Superior temporal gyrus (tissue), 1 donor: ENCODE measurements around the gene CXorf38.
A peak's percentile ranks its signal among the peaks of the same experiment; 100 is the strongest.
"Not testable (repeated sequence)": the region's sequence is repeated elsewhere in the genome, so short reads cannot be mapped to it uniquely, and the experiment has no call there.

Experiments used
- DNase-seq: peaks from one replicate; pipeline ENCODE4 v3.0.0-alpha.2; 2016; ENCODE audit errors: extremely low spot score

CXorf38 gene

GRCh38 chrX:40628506-40628905 is 18.9 kb downstream of the CXorf38 start:
- no peak for DNase-seq

- no peak for DNase-seq
Measured at GRCh38 chrX:40625294-40625693, 22.1 kb downstream of the CXorf38 start.

- DNase-seq, result no peak
Measured at GRCh38 chrX:40623665-40624064, 23.7 kb downstream of the CXorf38 start.

GRCh38 chrX:40623139-40623536 is 24.2 kb downstream of the CXorf38 start, which contains the start of gene MPC1L:
Gene MPC1L (plus strand): TSS chrX:40623428. CDS start chrX:40623566, 138 bp downstream.
- no peak for DNase-seq

GRCh38 chrX:40622479-40623138 is 24.8 kb downstream of the CXorf38 start:
- no peak for DNase-seq

- no peak for DNase-seq
Measured at GRCh38 chrX:40617566-40617965, 29.8 kb downstream of the CXorf38 start.

- no peak for DNase-seq
Measured at GRCh38 chrX:40615976-40616375, 31.4 kb downstream of the CXorf38 start.

GRCh38 chrX:40612511-40612910 is 34.9 kb downstream of the CXorf38 start:
- DNase-seq, result no peak

- no peak for DNase-seq
Measured at GRCh38 chrX:40607381-40607780, 40.0 kb downstream of the CXorf38 start.

GRCh38 chrX:40603446-40603845 is 43.9 kb downstream of the CXorf38 start:
- DNase-seq, result no peak

- DNase-seq, result not testable (repeated sequence)
Measured at GRCh38 chrX:40589616-40590321, 57.6 kb downstream of the CXorf38 start.

GRCh38 chrX:40587623-40588022 is 59.7 kb downstream of the CXorf38 start:
- DNase-seq, result not testable (repeated sequence)

- DNase-seq, result no peak
Measured at GRCh38 chrX:40582811-40583210, 64.5 kb downstream of the CXorf38 start.

GRCh38 chrX:40582178-40582577 is 65.2 kb downstream of the CXorf38 start:
- DNase-seq, result not testable (repeated sequence)

- DNase-seq, result no peak
Measured at GRCh38 chrX:40581336-40581920, 65.9 kb downstream of the CXorf38 start.

- DNase-seq, result peak; percentile 96
Measured at GRCh38 chrX:40580537-40581335, 66.6 kb downstream of the CXorf38 start, which contains the start of gene ATP6AP2. Gene ATP6AP2 (plus strand): TSS chrX:40580970. CDS start chrX:40581066, 96 bp downstream.

- DNase-seq, result peak; percentile 8
Measured at GRCh38 chrX:40579900-40580536, 67.3 kb downstream of the CXorf38 start.

GRCh38 chrX:40579141-40579540 is 68.2 kb downstream of the CXorf38 start:
- DNase-seq, result no peak

- DNase-seq, result no peak
Measured at GRCh38 chrX:40578039-40578695, 69.2 kb downstream of the CXorf38 start.
